ENCODE data around the gene DNAJC30.
A peak's percentile ranks its signal among the peaks of the same experiment; 100 is the strongest.

Gene DNAJC30

GRCh38 chr7:73707045-73707631, 23.9 kb upstream of the DNAJC30 start:
- DNase-seq (ENCODE audit: low spot score): no peak

GRCh38 chr7:73706126-73707044, 23.1 kb upstream of the DNAJC30 start:
- DNase-seq (ENCODE audit: low spot score): no peak

- no peak for DNase-seq (ENCODE audit: low spot score)
These were observed 22.3 kb upstream of the DNAJC30 start for GRCh38 chr7:73705551-73705920.

- no peak for DNase-seq (ENCODE audit: low spot score)
These were observed 21.6 kb upstream of the DNAJC30 start for GRCh38 chr7:73704640-73705550.

GRCh38 chr7:73703757-73704639, 20.7 kb upstream of the DNAJC30 start:
- no peak for DNase-seq (ENCODE audit: low spot score)

GRCh38 chr7:73703225-73703624, 20.0 kb upstream of the DNAJC30 start:
- no peak for DNase-seq (ENCODE audit: low spot score)

- DNase-seq (ENCODE audit: low spot score): no peak
These were observed 19.4 kb upstream of the DNAJC30 start for GRCh38 chr7:73702665-73703064.

GRCh38 chr7:73702226-73702625, 19.0 kb upstream of the DNAJC30 start:
- DNase-seq (ENCODE audit: low spot score): no peak

- DNase-seq (ENCODE audit: low spot score): peak; percentile 46
These were observed 18.2 kb upstream of the DNAJC30 start for GRCh38 chr7:73701357-73701995.

GRCh38 chr7:73700581-73701134, 17.4 kb upstream of the DNAJC30 start:
- no peak for DNase-seq (ENCODE audit: low spot score)

GRCh38 chr7:73700069-73700423, 16.8 kb upstream of the DNAJC30 start:
- DNase-seq (ENCODE audit: low spot score): no peak

- no peak for DNase-seq (ENCODE audit: low spot score)
These were observed 16.3 kb upstream of the DNAJC30 start for GRCh38 chr7:73699370-73700068.

- no peak for DNase-seq (ENCODE audit: low spot score)
These were observed 15.2 kb upstream of the DNAJC30 start for GRCh38 chr7:73698410-73698809.

- no peak for DNase-seq (ENCODE audit: low spot score)
These were observed 13.1 kb upstream of the DNAJC30 start for GRCh38 chr7:73696372-73696771.

GRCh38 chr7:73690646-73691045, 7.4 kb upstream of the DNAJC30 start:
- no peak for DNase-seq (ENCODE audit: low spot score)

GRCh38 chr7:73688288-73688687, 5.0 kb upstream of the DNAJC30 start:
- DNase-seq (ENCODE audit: low spot score): no peak

- DNase-seq (ENCODE audit: low spot score): no peak
These were observed 2.1 kb upstream of the DNAJC30 start for GRCh38 chr7:73685311-73685710.

GRCh38 chr7:73683788-73684693, 788 bp upstream of the DNAJC30 start:
- DNase-seq (ENCODE audit: low spot score): no peak

GRCh38 chr7:73682745-73683055, 553 bp downstream of the DNAJC30 start:
- no peak for DNase-seq (ENCODE audit: low spot score)

All from kidney capillary endothelial cell (primary cell).